Ishikawa (cell line): ENCODE data around the gene NEK9.

Source experiments
- CEBPB ChIP-seq: IDR thresholded peaks from 2 replicates; pipeline ENCODE4 v1.6.1; 2012
- CREB1 ChIP-seq: IDR thresholded peaks from 2 replicates; pipeline ENCODE4 v1.6.1; 2012; ENCODE audit warnings: low read depth
- EGR1 ChIP-seq: IDR thresholded peaks from 2 replicates; pipeline ENCODE4 v1.6.1; 2012
- EP300 ChIP-seq: IDR thresholded peaks from 2 replicates; pipeline ENCODE4 v1.6.1; 2012; ENCODE audit warnings: borderline replicate concordance
- FOXM1 ChIP-seq: IDR thresholded peaks from 2 replicates; pipeline ENCODE4 v1.6.1; 2012; ENCODE audit warnings: low read depth, borderline replicate concordance
- MAX ChIP-seq: IDR thresholded peaks from 2 replicates; pipeline ENCODE4 v1.6.1; 2012
- NFIC ChIP-seq: IDR thresholded peaks from 2 replicates; pipeline ENCODE4 v1.6.1; 2012
- RAD21 ChIP-seq: IDR thresholded peaks from 2 replicates; pipeline ENCODE4 v1.6.1; 2012; ENCODE audit warnings: low read depth
- TAF1 ChIP-seq: IDR thresholded peaks from 2 replicates; pipeline ENCODE4 v1.6.1; 2012; ENCODE audit warnings: low read depth, mild to moderate bottlenecking
- TCF12 ChIP-seq: IDR thresholded peaks from 2 replicates; pipeline ENCODE4 v1.6.1; 2012; ENCODE audit warnings: low read depth
- TEAD4 ChIP-seq: IDR thresholded peaks from 2 replicates; pipeline ENCODE4 v1.6.1; 2012
- YY1 ChIP-seq: IDR thresholded peaks from 2 replicates; pipeline ENCODE4 v1.6.1; 2012; ENCODE audit warnings: low read depth
- ZBTB7A ChIP-seq: IDR thresholded peaks from 2 replicates; pipeline ENCODE4 v1.6.1; 2012; ENCODE audit warnings: low read depth
- TF ChIP-seq, protein P1 (sequence below): IDR thresholded peaks from 2 replicates; pipeline ENCODE4 v1.6.1; 2012
- TF ChIP-seq, protein P2 (sequence below): IDR thresholded peaks from 2 replicates; pipeline ENCODE4 v1.6.1; 2012; ENCODE audit warnings: low read depth, mild to moderate bottlenecking

Gene NEK9

DNA sequence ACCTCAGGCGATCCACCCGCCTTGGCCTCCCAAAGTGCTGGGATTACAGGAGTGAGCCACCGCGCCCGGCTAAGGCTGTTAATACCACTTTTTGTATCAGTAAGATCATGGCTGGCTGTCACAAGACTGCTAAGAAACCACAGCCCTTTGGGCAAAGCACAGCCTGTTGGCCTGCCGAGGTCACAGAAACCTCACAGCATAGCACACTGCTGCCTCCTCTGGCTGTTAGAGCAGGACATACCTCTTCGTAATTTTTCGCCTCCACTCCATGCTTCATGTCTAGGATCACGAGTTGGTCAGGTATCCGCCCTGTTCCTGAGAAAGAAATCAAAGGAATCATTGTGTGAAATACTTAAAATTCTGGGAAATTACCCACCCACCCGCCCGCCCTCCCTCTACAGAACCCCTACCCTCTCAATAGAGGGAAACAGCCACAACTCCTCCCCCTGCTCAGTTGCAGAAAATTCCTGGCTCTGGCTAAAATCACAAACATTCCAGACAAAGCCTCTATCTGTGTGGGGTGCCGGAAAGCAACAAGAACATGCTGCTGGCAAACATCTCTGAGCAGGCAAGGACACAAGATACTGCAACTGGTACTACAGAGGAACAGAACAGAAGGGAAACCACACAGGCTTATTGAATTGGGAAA is 20.7 kb upstream of the NEK9 start:
- no peak for TF ChIP-seq TEAD4
- no peak for TF ChIP-seq MAX
- no peak for TF ChIP-seq CREB1
- no peak for TF ChIP-seq EP300
- no peak for TF ChIP-seq FOXM1
- no peak for TF ChIP-seq NFIC
- TF ChIP-seq TAF1: no peak
- no peak for TF ChIP-seq EGR1
- TF ChIP-seq ZBTB7A: no peak
- no peak for TF ChIP-seq TCF12
- no peak for TF ChIP-seq CEBPB
- TF ChIP-seq, protein P1, sequence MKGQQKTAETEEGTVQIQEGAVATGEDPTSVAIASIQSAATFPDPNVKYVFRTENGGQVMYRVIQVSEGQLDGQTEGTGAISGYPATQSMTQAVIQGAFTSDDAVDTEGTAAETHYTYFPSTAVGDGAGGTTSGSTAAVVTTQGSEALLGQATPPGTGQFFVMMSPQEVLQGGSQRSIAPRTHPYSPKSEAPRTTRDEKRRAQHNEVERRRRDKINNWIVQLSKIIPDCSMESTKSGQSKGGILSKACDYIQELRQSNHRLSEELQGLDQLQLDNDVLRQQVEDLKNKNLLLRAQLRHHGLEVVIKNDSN: no peak
- TF ChIP-seq, protein P2, sequence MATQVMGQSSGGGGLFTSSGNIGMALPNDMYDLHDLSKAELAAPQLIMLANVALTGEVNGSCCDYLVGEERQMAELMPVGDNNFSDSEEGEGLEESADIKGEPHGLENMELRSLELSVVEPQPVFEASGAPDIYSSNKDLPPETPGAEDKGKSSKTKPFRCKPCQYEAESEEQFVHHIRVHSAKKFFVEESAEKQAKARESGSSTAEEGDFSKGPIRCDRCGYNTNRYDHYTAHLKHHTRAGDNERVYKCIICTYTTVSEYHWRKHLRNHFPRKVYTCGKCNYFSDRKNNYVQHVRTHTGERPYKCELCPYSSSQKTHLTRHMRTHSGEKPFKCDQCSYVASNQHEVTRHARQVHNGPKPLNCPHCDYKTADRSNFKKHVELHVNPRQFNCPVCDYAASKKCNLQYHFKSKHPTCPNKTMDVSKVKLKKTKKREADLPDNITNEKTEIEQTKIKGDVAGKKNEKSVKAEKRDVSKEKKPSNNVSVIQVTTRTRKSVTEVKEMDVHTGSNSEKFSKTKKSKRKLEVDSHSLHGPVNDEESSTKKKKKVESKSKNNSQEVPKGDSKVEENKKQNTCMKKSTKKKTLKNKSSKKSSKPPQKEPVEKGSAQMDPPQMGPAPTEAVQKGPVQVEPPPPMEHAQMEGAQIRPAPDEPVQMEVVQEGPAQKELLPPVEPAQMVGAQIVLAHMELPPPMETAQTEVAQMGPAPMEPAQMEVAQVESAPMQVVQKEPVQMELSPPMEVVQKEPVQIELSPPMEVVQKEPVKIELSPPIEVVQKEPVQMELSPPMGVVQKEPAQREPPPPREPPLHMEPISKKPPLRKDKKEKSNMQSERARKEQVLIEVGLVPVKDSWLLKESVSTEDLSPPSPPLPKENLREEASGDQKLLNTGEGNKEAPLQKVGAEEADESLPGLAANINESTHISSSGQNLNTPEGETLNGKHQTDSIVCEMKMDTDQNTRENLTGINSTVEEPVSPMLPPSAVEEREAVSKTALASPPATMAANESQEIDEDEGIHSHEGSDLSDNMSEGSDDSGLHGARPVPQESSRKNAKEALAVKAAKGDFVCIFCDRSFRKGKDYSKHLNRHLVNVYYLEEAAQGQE: no peak
- TF ChIP-seq YY1: no peak

GRCh38 chr14:75144944-75145343 is 18.1 kb upstream of the NEK9 start:
- TF ChIP-seq, protein P2: no peak
- TF ChIP-seq TEAD4 (no peak), YY1 (no peak), TAF1 (no peak), FOXM1 (no peak), NFIC (no peak), ZBTB7A (no peak), EGR1 (no peak), CREB1 (no peak)

DNA sequence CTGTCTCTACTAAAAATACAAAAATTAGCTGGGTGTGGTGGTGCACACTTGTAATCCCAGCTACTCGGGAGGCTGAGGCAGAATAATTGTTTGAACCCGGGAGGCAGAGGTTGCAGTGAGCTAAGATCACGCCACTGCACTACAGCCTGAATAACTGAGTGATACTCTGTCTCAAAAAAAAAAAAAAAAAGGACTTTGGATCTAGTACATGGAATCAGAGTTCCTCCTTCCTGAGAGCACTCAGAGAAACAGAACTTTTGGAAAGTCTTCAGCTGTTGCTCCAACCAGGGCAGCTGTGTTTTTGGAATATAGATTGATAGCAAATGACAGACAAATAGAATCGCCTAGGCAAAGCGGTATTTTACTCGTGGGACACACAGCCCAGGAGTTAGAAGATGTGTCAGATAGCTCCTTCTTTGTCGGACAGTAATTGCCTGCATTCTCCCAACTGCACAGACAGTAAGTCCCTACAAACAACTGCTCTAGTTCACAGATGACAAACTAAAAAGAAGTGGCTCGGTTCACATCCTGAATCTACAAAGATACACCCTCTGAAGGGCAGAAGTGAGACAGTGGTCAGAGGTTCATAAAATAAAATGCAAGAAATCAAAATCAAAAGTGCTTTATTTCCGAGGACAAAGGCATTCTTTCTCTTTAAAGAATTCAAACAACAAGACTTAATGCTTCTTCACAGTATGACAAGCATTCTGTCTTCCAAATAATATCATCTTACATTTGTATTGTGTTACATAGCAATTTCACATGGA is 17.1 kb upstream of the NEK9 start:
- TF ChIP-seq TCF12: no peak
- no peak for TF ChIP-seq YY1
- TF ChIP-seq CEBPB: no peak
- TF ChIP-seq NFIC: no peak
- TF ChIP-seq, protein P2: no peak
- TF ChIP-seq ZBTB7A: no peak
- TF ChIP-seq MAX: no peak
- no peak for TF ChIP-seq EP300
- TF ChIP-seq EGR1: no peak
- TF ChIP-seq TEAD4: no peak

DNA sequence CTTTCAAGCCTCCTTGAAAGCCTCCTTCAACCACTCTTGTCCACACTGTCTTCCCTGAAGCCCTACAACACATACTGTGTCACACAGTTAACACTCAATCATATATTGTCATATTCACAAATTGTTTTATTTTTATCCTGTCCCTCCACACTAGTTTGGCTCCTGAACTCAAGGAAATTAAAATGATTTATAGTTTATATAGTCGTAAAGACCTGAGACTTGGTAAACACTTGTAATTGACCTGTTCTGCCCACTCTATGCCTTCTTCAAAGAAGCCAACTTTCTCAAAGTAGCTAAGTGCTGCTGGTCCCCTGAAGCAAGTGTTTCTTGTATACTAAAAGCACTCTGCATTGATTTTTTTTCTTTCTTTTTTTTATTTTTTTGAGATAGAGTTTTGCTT is 15.6 kb upstream of the NEK9 start:
- TF ChIP-seq, protein P2: no peak
- no peak for TF ChIP-seq EP300
- no peak for TF ChIP-seq TCF12
- no peak for TF ChIP-seq FOXM1
- TF ChIP-seq EGR1: no peak
- no peak for TF ChIP-seq CEBPB
- TF ChIP-seq TEAD4: no peak
- TF ChIP-seq CREB1: no peak
- TF ChIP-seq, protein P1: no peak
- no peak for TF ChIP-seq YY1
- TF ChIP-seq RAD21: no peak
- TF ChIP-seq ZBTB7A: no peak
- TF ChIP-seq MAX: no peak
- TF ChIP-seq TAF1: no peak
- no peak for TF ChIP-seq NFIC
